GM18858 (cell line): Measurements from ENCODE around the gene FAM200B.

Source experiments
- ATAC-seq: cut with Tn5 transposase; IDR thresholded peaks from one replicate; pipeline ENCODE4 v1.9.1; 2021; ENCODE audit not compliant: unreplicated experiment

The FAM200B gene

GRCh38 chr4:15681372-15682241 lies at the start of gene FAM200B:
TSS of gene FAM200B (plus strand) at chr4:15681827. CDS start at chr4:15686978, 5,151 bp downstream.
- ATAC-seq: peak; percentile 82

- no peak for ATAC-seq
Measured at GRCh38 chr4:15636818-15637217, 44.8 kb upstream of the FAM200B start.

- no peak for ATAC-seq
Measured at GRCh38 chr4:15638418-15638817, 43.2 kb upstream of the FAM200B start.

GRCh38 chr4:15648600-15648999 lies 33.0 kb upstream of the FAM200B start:
- peak; percentile 54 for ATAC-seq

GRCh38 chr4:15649914-15650545 lies 31.6 kb upstream of the FAM200B start:
- ATAC-seq: peak; percentile 40

GRCh38 chr4:15651676-15652075 lies 30.0 kb upstream of the FAM200B start:
- ATAC-seq: no peak

GRCh38 chr4:15652191-15652590 lies 29.4 kb upstream of the FAM200B start:
- ATAC-seq: no peak

GRCh38 chr4:15652841-15653240 lies 28.8 kb upstream of the FAM200B start:
- ATAC-seq: no peak

- ATAC-seq: no peak
Measured at GRCh38 chr4:15653420-15653819, 28.2 kb upstream of the FAM200B start.

- ATAC-seq: no peak
Measured at GRCh38 chr4:15653864-15654592, 27.6 kb upstream of the FAM200B start.

- peak; percentile 40 for ATAC-seq
Measured at GRCh38 chr4:15654593-15655222, 26.9 kb upstream of the FAM200B start.

- peak; percentile 62 for ATAC-seq
Measured at GRCh38 chr4:15655223-15656037, 26.2 kb upstream of the FAM200B start, which contains the start of gene FBXL5. TSS of gene FBXL5 (minus strand) at chr4:15655357. CDS start at chr4:15655287, 70 bp downstream.

GRCh38 chr4:15656038-15656470 lies 25.6 kb upstream of the FAM200B start:
- ATAC-seq: no peak

- no peak for ATAC-seq
Measured at GRCh38 chr4:15657366-15657765, 24.3 kb upstream of the FAM200B start.

GRCh38 chr4:15658136-15658770 lies 23.4 kb upstream of the FAM200B start:
- ATAC-seq: no peak

GRCh38 chr4:15658781-15659180 lies 22.8 kb upstream of the FAM200B start:
- ATAC-seq: no peak

- no peak for ATAC-seq
Measured at GRCh38 chr4:15659768-15660570, 21.7 kb upstream of the FAM200B start.

GRCh38 chr4:15665753-15666365 lies 15.8 kb upstream of the FAM200B start:
- no peak for ATAC-seq
